ENCODE data around the gene ITFG1.

GRCh38 chr16:47363761-47364160 lies 97.1 kb downstream of the ITFG1 start:
- no peak for TF ChIP-seq CTCF (IDR thresholded peaks at IDR 0.05)
- no peak for TF ChIP-seq POLR2A (IDR thresholded peaks at IDR 0.05)
- no peak for TF ChIP-seq POLR2AphosphoS5 (IDR thresholded peaks at IDR 0.05)

Measured in breast epithelium (tissue), 3 donors.